Measurements from ENCODE around the gene SEMA4B. TPM values are rescaled to one million over a fixed set of nuclear protein-coding genes. Genes with fewer than 3 reads are reported as not detected.

Gene SEMA4B
- total and polyA plus RNA-seq, 5 donors from 2014 or later: 5.1 to 20.2 (median 7.2) TPM

Other genes with a start within 250 kb of the SEMA4B start
- gene ZNF710, start 200.0 kb upstream of the SEMA4B start, total RNA-seq: 16.3 TPM
- 1 to 10 TPM in 3 of 4 donors, under 1 TPM in 1; 0.88 to 2.4 (median 1.9) TPM for gene ZNF710, start 200.0 kb upstream of the SEMA4B start, polyA plus RNA-seq
- 60.8 TPM for gene IDH2, start 98.9 kb upstream of the SEMA4B start, total RNA-seq
- 100 to 1,000 TPM in 2 of 4 donors, 10 to 100 TPM in 2; 88.4 to 123 (median 97.1) TPM for gene IDH2, start 98.9 kb upstream of the SEMA4B start, polyA plus RNA-seq
- 148 TPM for gene CIB1, start 32.6 kb downstream of the SEMA4B start, total RNA-seq
- gene CIB1, start 32.6 kb downstream of the SEMA4B start, polyA plus RNA-seq: 100 to 1,000 TPM; 185 to 263 (median 222) TPM
- 3.3 TPM for gene GDPGP1, start 32.9 kb downstream of the SEMA4B start, total RNA-seq
- 1 to 10 TPM in 2 of 4 donors, under 1 TPM in 2; 0.84 to 1.6 (median 1.1) TPM for gene GDPGP1, start 32.9 kb downstream of the SEMA4B start, polyA plus RNA-seq
- 0.25 TPM for gene TTLL13, start 48.2 kb downstream of the SEMA4B start, total RNA-seq
- gene TTLL13, start 48.2 kb downstream of the SEMA4B start, polyA plus RNA-seq: under 1 TPM in 3 of 4 donors, not detected in 1; 0.13 to 0.64 (median 0.18) TPM
- gene NGRN, start 64.3 kb downstream of the SEMA4B start, total RNA-seq: 46.6 TPM
- gene NGRN, start 64.3 kb downstream of the SEMA4B start, polyA plus RNA-seq: 10 to 100 TPM; 39.0 to 54.1 (median 47.2) TPM
- gene ZNF774, start 151.0 kb downstream of the SEMA4B start, total RNA-seq: not detected
- not detected for gene ZNF774, start 151.0 kb downstream of the SEMA4B start, polyA plus RNA-seq
- 198 TPM for gene IQGAP1, start 186.9 kb downstream of the SEMA4B start, total RNA-seq
- gene IQGAP1, start 186.9 kb downstream of the SEMA4B start, polyA plus RNA-seq: 100 to 1,000 TPM in 3 of 4 donors, 10 to 100 TPM in 1; 98.2 to 147 (median 123) TPM

Measured in CD4-positive, CD25-positive, alpha-beta regulatory T cell (primary cell).